Activated T-helper 2 cell treated with anti-CD3 and anti-CD28 coated beads, Interferon-gamma antibody, Interleukin-2, Interleukin-4, amounts not matched to agents 10 μg/mL and 5 μg/mL and 100 μg/mL, durations not matched to agents 14 hours and 24 hours and 36 hours (primary cell): Measurements from ENCODE around the gene DROSHA. TPM values are rescaled to one million over a fixed set of nuclear protein-coding genes. Genes with fewer than 3 reads are reported as not detected.

Experiments used
- DNase-seq: peaks from one replicate; pipeline ENCODE4 v3.0.0; 2021; ENCODE audit warnings: low spot score
- H3K27ac Mint-ChIP-seq: one replicate; pipeline ENCODE4 v1.8.0; 2021; ENCODE audit warnings: mixed read lengths
- H3K27me3 Mint-ChIP-seq: one replicate; pipeline ENCODE4 v1.8.0; 2021; ENCODE audit warnings: low read depth, mixed read lengths
- H3K36me3 Mint-ChIP-seq: one replicate; pipeline ENCODE4 v1.8.0; 2021; ENCODE audit warnings: low read depth, mixed read lengths
- H3K4me1 Mint-ChIP-seq: one replicate; pipeline ENCODE4 v1.8.0; 2021; ENCODE audit warnings: low read depth, mixed read lengths
- H3K4me3 Mint-ChIP-seq: one replicate; pipeline ENCODE4 v1.8.0; 2021; ENCODE audit warnings: low read depth, mild to moderate bottlenecking, moderate library complexity, mixed read lengths
- H3K9me3 Mint-ChIP-seq: one replicate; pipeline ENCODE4 v1.8.0; 2021; ENCODE audit warnings: mixed read lengths
- intact Hi-C: fragments of 100-400 bp; cut with micrococcal nuclease; formaldehyde crosslinking; loops from one replicate; pipeline ENCODE4 v1.15.1; 2023
- total RNA-seq: library from RNA; stranded (reverse); gene quantifications from 2 replicates; pipeline ENCODE4 v1.2.3, GENCODE V29; 2022

The DROSHA gene
- total RNA-seq, 1 donor from 2014 or later: 101 TPM

- H3K4me1 Mint-ChIP-seq: no peaks in the 10 kb centered on the region
- intact Hi-C loops: no loop called here
- no peak for DNase-seq
- no peaks in the 10 kb centered on the region for H3K27me3 Mint-ChIP-seq
- H3K9me3 Mint-ChIP-seq: no peaks in the 10 kb centered on the region
- H3K36me3 Mint-ChIP-seq: peaks cover 77% of the 10 kb centered on the region
- H3K4me3 Mint-ChIP-seq: no peak overlapping the region
- no peak overlapping the region for H3K27ac Mint-ChIP-seq
Observed at GRCh38 chr5:31511305-31511704, 20.6 kb downstream of the DROSHA start.

DNA sequence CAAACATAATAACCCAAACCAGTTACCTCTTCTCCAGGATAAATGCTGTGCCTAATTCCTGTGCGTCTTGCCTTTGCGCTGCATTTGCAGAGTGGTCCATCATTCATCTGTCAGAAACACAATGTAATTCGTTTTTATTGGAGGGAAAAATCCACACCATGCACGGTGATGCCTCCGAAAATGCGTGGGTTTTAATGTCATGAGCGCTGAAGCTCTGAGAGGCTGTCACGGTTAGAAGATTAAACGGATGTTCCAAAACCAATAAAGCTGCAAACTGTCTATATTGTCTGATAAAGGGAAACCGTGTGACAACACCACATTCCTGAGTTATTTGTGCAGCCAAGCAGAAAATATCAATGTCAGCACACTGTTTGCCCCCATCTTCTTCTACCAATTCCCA, 27.4 kb downstream of the DROSHA start:
- no peak overlapping the region for H3K4me3 Mint-ChIP-seq
- no peak overlapping the region for H3K27ac Mint-ChIP-seq
- no peak for DNase-seq
- intact Hi-C loops: no loop called here
- no peaks in the 10 kb centered on the region for H3K9me3 Mint-ChIP-seq
- H3K4me1 Mint-ChIP-seq: no peaks in the 10 kb centered on the region
- H3K27me3 Mint-ChIP-seq: no peaks in the 10 kb centered on the region
- peaks cover 76% of the 10 kb centered on the region for H3K36me3 Mint-ChIP-seq

DNA sequence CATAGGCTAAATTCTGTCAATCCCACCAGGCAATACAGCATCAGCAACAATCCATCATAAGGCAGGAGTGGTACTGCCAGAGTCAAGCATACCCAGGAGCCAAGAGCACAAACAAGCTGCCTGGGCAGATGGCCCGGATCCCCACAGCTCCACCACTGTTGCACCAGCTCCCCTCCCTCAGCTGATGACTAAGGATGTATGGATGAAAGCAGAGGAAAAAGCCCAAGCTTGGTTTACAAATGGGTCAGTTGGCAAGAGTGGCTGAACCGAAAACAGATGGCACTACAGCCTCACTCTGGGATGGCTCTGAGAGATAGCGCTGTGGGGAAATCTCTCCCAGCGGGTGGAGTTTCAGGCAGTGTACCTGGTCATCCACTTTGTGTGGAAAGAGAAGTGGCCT, 29.4 kb downstream of the DROSHA start:
- Mint-ChIP-seq H3K27me3 (no peaks in the 10 kb centered on the region), H3K9me3 (no peaks in the 10 kb centered on the region), H3K4me3 (no peak overlapping the region), H3K36me3 (peaks cover 79% of the 10 kb centered on the region), H3K4me1 (no peaks in the 10 kb centered on the region), H3K27ac (no peak overlapping the region)
- no peak for DNase-seq
- intact Hi-C loops: no loop called here

- Mint-ChIP-seq H3K36me3 (peaks cover 80% of the 10 kb centered on the region), H3K4me1 (no peaks in the 10 kb centered on the region), H3K27ac (no peak overlapping the region), H3K27me3 (no peaks in the 10 kb centered on the region), H3K9me3 (no peaks in the 10 kb centered on the region), H3K4me3 (no peak overlapping the region)
- DNase-seq: no peak
- intact Hi-C loops: no loop called here
Observed at GRCh38 chr5:31500256-31500655, 31.6 kb downstream of the DROSHA start.

DNA sequence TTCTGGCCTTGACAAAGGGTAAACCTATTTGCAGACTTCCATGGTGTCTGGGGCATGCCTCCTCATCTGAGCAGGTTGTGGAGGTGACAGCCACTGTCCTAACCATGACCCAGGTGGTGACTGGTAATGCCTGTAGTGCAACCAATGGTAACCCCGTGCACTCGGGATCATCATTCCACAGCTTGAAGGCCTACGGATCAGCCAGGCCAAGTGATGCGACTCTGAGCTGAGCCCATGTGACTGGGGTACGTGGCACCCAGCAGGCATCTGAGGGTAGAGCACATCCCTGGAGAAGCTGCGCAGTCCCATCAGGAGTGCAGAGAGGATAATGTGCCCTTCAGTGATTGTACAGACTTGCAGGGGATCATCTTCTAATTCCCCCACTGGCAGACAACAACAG, 35.0 kb downstream of the DROSHA start:
- Mint-ChIP-seq H3K4me3 (no peak overlapping the region), H3K4me1 (no peaks in the 10 kb centered on the region), H3K9me3 (no peaks in the 10 kb centered on the region), H3K27ac (no peak overlapping the region), H3K27me3 (no peaks in the 10 kb centered on the region), H3K36me3 (peaks cover 73% of the 10 kb centered on the region)
- intact Hi-C loops: no loop called here
- DNase-seq: no peak

DNA sequence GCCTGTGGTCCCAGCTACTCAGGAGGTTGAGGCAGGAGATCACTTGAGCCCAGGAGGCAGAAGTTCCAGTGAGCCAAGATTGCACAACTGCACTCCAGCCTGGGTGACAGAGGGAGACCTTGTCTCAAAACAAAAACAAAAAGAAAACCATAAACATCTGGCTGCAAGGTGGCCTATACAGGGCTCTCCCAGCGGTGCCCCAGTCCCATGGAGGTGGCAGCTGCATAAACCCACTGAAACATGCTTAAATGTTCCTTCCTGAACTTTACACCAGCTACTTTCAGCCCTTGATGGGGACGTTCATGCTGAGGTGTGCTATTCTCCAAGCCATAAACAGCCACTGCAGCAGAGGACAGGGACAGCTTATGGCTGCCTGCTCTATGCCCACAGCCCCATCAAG, 35.6 kb downstream of the DROSHA start:
- Mint-ChIP-seq H3K9me3 (no peaks in the 10 kb centered on the region), H3K36me3 (peaks cover 69% of the 10 kb centered on the region), H3K4me1 (no peaks in the 10 kb centered on the region), H3K27me3 (no peaks in the 10 kb centered on the region), H3K27ac (no peak overlapping the region), H3K4me3 (no peak overlapping the region)
- intact Hi-C loops: no loop called here
- no peak for DNase-seq

GRCh38 chr5:31495336-31495735, 36.6 kb downstream of the DROSHA start:
- no peak for DNase-seq
- H3K36me3 Mint-ChIP-seq: peaks cover 67% of the 10 kb centered on the region
- H3K9me3 Mint-ChIP-seq: no peaks in the 10 kb centered on the region
- no peaks in the 10 kb centered on the region for H3K4me1 Mint-ChIP-seq
- H3K4me3 Mint-ChIP-seq: no peak overlapping the region
- H3K27me3 Mint-ChIP-seq: no peaks in the 10 kb centered on the region
- H3K27ac Mint-ChIP-seq: no peak overlapping the region
- intact Hi-C loops: no loop called here

DNA sequence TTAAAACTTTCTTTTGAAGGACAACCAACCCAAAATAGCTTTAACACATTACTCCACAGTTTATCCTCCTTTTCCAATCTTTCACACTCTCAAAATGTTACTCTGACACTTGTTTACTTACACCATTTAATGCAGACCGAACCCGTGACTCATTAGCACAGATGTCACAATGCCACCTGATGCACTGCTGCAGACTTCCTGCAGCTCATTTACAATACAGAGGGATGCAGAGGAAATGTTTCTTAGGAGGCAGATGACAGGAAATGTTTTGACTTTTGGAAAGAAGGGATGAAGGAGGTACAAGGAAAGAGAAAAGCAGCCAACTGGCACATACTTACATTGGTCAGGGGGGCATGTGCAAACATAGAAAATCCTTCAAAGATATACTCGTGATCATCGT, 39.0 kb downstream of the DROSHA start:
- Mint-ChIP-seq H3K36me3 (peaks cover 64% of the 10 kb centered on the region), H3K9me3 (no peaks in the 10 kb centered on the region), H3K4me3 (no peak overlapping the region), H3K4me1 (no peaks in the 10 kb centered on the region), H3K27me3 (no peaks in the 10 kb centered on the region), H3K27ac (no peak overlapping the region)
- intact Hi-C loops: no loop called here
- no peak for DNase-seq

- Mint-ChIP-seq H3K9me3 (no peaks in the 10 kb centered on the region), H3K4me1 (no peaks in the 10 kb centered on the region), H3K27ac (no peak overlapping the region), H3K4me3 (no peak overlapping the region), H3K36me3 (peaks cover 52% of the 10 kb centered on the region), H3K27me3 (no peaks in the 10 kb centered on the region)
- no peak for DNase-seq
- intact Hi-C loops: no loop called here
Observed at GRCh38 chr5:31487506-31487905, 44.4 kb downstream of the DROSHA start.

GRCh38 chr5:31486441-31486840, 45.5 kb downstream of the DROSHA start:
- H3K4me1 Mint-ChIP-seq: no peaks in the 10 kb centered on the region
- DNase-seq: no peak
- no peak overlapping the region for H3K27ac Mint-ChIP-seq
- H3K36me3 Mint-ChIP-seq: peaks cover 54% of the 10 kb centered on the region
- no peaks in the 10 kb centered on the region for H3K9me3 Mint-ChIP-seq
- H3K27me3 Mint-ChIP-seq: no peaks in the 10 kb centered on the region
- H3K4me3 Mint-ChIP-seq: no peak overlapping the region
- intact Hi-C loops: no loop called here

- Mint-ChIP-seq H3K4me1 (no peaks in the 10 kb centered on the region), H3K36me3 (peaks cover 52% of the 10 kb centered on the region), H3K4me3 (no peak overlapping the region), H3K27ac (no peak overlapping the region), H3K9me3 (no peaks in the 10 kb centered on the region), H3K27me3 (no peaks in the 10 kb centered on the region)
- DNase-seq: no peak
- intact Hi-C loops: no loop called here
Observed at GRCh38 chr5:31485376-31486207, 46.3 kb downstream of the DROSHA start.

GRCh38 chr5:31481531-31482165, 50.2 kb downstream of the DROSHA start:
- Mint-ChIP-seq H3K27ac (no peak overlapping the region), H3K4me3 (no peak overlapping the region), H3K4me1 (no peaks in the 10 kb centered on the region), H3K9me3 (no peaks in the 10 kb centered on the region), H3K27me3 (no peaks in the 10 kb centered on the region), H3K36me3 (peaks cover 37% of the 10 kb centered on the region)
- DNase-seq: no peak
- intact Hi-C loops: no loop called here

DNA sequence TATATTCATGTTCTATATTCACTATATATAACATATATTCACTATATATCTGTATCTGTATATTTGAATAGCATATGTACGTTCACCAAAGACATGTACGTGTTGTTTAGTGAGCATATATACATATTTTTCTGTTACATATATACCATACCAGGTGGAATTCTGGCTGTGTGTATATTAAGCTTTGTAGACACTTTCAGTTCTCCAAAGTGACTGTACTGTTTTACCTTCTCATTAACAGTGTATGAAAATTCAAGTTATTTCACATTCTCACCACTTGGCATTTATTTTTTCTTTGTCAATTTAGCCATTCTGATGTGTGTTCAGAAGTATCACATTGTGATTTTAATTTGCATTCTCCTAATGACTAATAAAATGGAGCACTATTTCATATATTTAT, 52.2 kb downstream of the DROSHA start:
- Mint-ChIP-seq H3K4me3 (no peak overlapping the region), H3K36me3 (peaks cover 33% of the 10 kb centered on the region), H3K27me3 (no peaks in the 10 kb centered on the region), H3K9me3 (no peaks in the 10 kb centered on the region), H3K27ac (no peak overlapping the region), H3K4me1 (no peaks in the 10 kb centered on the region)
- intact Hi-C loops: no loop called here
- no peak for DNase-seq
